Measurements from ENCODE around the gene EDN1. TPM values are rescaled to one million over a fixed set of nuclear protein-coding genes. Genes with fewer than 3 reads are reported as not detected.

Gene EDN1
- total and polyA plus RNA-seq, 2 of the 13 experiments (the other 11 are each of a cell fraction or from before 2014, with no cell fraction given), result 0.15 to 1.2 TPM

GRCh38 chr6:12243169-12243568 lies 47.0 kb upstream of the EDN1 start:
- Histone ChIP-seq H3K4me1 (ENCODE audit: insufficient read depth, low read length) (no peaks in the 10 kb centered on the region), H3K79me2 (ENCODE audit: insufficient read depth, low read length) (no peaks in the 10 kb centered on the region), H3K4me2 (ENCODE audit: low read depth, low read length) (no peak overlapping the region), H4K20me1 (ENCODE audit: insufficient read depth, low read length) (no peaks in the 10 kb centered on the region), H3K27me3 (ENCODE audit: control insufficient read depth in 1 of 2, insufficient read depth in 2 of 2, low read length in 2 of 2) (no peaks in the 10 kb centered on the region), H3K4me3 (replicated peaks in 1 of 3; ENCODE audit: insufficient read depth in 1 of 3, low read depth in 2 of 3, low read length in 3 of 3) (no peak overlapping the region), H3K9ac (ENCODE audit: insufficient read depth, low read depth, low read length) (no peak overlapping the region), H3K9me3 (ENCODE audit: low read length) (no peaks in the 10 kb centered on the region), H2AFZ (ENCODE audit: low read length) (no peak overlapping the region), H3K36me3 (replicated peaks in 1 of 2; ENCODE audit: control insufficient read depth in 1 of 2, insufficient read depth in 2 of 2, low read length in 2 of 2) (no peaks in the 10 kb centered on the region), H3K27ac (ENCODE audit: extremely low read length, insufficient read depth, low read length) (no peak overlapping the region)
- FAIRE-seq (no peak), DNase-seq (ENCODE audit: low spot score) (no peak), ATAC-seq (no peak)
- 45% methylated on average over 2 of the region's 2 CpGs for WGBS (ENCODE audit: low lambda C conversion rate)
- no TSS peak for BruUV-seq (replicated peaks)
- in situ Hi-C loops (cut with HindIII; ENCODE audit: extremely low pct_ligation_motif_present, low pct_unique_long_range_greater_than_20kb), result no loop called here
- ChIA-PET POLR2A (no interaction called here), CTCF (ENCODE audit: low intra/inter-chr PET ratio, low total read pairs) (no interaction called here)
- intact Hi-C loops (cut with micrococcal nuclease; ENCODE audit: unreplicated experiment), result no loop called here
- TF ChIP-seq, protein P1, sequence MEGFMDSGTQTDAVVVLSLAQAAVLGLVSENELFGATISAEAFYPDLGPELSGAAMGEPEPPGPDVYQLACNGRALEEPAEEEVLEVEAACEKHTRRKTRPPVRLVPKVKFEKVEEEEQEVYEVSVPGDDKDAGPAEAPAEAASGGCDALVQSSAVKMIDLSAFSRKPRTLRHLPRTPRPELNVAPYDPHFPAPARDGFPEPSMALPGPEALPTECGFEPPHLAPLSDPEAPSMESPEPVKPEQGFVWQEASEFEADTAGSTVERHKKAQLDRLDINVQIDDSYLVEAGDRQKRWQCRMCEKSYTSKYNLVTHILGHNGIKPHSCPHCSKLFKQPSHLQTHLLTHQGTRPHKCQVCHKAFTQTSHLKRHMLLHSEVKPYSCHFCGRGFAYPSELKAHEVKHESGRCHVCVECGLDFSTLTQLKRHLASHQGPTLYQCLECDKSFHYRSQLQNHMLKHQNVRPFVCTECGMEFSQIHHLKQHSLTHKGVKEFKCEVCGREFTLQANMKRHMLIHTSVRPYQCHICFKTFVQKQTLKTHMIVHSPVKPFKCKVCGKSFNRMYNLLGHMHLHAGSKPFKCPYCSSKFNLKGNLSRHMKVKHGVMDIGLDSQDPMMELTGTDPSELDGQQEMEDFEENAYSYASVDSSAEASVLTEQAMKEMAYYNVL (CRISPR knock-in tag; IDR thresholded peaks at IDR 0.05; ENCODE audit: borderline replicate concordance), result no peak
- TF ChIP-seq SMARCE1 (IDR thresholded peaks at IDR 0.05; ENCODE audit: borderline replicate concordance), result no peak
- TF ChIP-seq SP2 (CRISPR knock-in tag; IDR thresholded peaks at IDR 0.05), result no peak
- TF ChIP-seq, protein P2, sequence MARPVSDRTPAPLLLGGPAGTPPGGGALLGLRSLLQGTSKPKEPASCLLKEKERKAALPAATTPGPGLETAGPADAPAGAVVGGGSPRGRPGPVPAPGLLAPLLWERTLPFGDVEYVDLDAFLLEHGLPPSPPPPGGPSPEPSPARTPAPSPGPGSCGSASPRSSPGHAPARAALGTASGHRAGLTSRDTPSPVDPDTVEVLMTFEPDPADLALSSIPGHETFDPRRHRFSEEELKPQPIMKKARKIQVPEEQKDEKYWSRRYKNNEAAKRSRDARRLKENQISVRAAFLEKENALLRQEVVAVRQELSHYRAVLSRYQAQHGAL (CRISPR knock-in tag; IDR thresholded peaks at IDR 0.05; ENCODE audit: not compliant biosample characterization), result no peak
- TF ChIP-seq ATF1 (CRISPR knock-in tag; IDR thresholded peaks at IDR 0.05), result no peak
- TF ChIP-seq, protein P3, sequence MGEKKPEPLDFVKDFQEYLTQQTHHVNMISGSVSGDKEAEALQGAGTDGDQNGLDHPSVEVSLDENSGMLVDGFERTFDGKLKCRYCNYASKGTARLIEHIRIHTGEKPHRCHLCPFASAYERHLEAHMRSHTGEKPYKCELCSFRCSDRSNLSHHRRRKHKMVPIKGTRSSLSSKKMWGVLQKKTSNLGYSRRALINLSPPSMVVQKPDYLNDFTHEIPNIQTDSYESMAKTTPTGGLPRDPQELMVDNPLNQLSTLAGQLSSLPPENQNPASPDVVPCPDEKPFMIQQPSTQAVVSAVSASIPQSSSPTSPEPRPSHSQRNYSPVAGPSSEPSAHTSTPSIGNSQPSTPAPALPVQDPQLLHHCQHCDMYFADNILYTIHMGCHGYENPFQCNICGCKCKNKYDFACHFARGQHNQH (CRISPR knock-in tag; IDR thresholded peaks at IDR 0.05), result no peak
- TF ChIP-seq, protein P4, sequence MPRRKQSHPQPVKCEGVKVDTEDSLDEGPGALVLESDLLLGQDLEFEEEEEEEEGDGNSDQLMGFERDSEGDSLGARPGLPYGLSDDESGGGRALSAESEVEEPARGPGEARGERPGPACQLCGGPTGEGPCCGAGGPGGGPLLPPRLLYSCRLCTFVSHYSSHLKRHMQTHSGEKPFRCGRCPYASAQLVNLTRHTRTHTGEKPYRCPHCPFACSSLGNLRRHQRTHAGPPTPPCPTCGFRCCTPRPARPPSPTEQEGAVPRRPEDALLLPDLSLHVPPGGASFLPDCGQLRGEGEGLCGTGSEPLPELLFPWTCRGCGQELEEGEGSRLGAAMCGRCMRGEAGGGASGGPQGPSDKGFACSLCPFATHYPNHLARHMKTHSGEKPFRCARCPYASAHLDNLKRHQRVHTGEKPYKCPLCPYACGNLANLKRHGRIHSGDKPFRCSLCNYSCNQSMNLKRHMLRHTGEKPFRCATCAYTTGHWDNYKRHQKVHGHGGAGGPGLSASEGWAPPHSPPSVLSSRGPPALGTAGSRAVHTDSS (CRISPR knock-in tag; conservative IDR thresholded peaks at IDR 0.05), result no peak
- no peak for TF ChIP-seq ZBTB38 (CRISPR knock-in tag; IDR thresholded peaks at IDR 0.05)
- TF ChIP-seq SETDB1 (CRISPR knock-in tag; IDR thresholded peaks at IDR 0.05; ENCODE audit: borderline replicate concordance), result no peak
- no peak for TF ChIP-seq HOXA7 (CRISPR knock-in tag; IDR thresholded peaks at IDR 0.05)
- TF ChIP-seq PRMT3 (CRISPR knock-in tag; IDR thresholded peaks at IDR 0.05; ENCODE audit: borderline replicate concordance, low read depth), result no peak
- TF ChIP-seq ZNF605 (CRISPR knock-in tag; IDR thresholded peaks at IDR 0.05), result no peak
- TF ChIP-seq CHCHD3 (CRISPR knock-in tag; IDR thresholded peaks at IDR 0.05), result no peak
- no peak for TF ChIP-seq MED13 (CRISPR knock-in tag; IDR thresholded peaks at IDR 0.05)
- TF ChIP-seq ZBTB49 (CRISPR knock-in tag; IDR thresholded peaks at IDR 0.05; ENCODE audit: borderline replicate concordance), result no peak
